ENCODE results near the gene ABCB9.

ABCB9 gene

DNA sequence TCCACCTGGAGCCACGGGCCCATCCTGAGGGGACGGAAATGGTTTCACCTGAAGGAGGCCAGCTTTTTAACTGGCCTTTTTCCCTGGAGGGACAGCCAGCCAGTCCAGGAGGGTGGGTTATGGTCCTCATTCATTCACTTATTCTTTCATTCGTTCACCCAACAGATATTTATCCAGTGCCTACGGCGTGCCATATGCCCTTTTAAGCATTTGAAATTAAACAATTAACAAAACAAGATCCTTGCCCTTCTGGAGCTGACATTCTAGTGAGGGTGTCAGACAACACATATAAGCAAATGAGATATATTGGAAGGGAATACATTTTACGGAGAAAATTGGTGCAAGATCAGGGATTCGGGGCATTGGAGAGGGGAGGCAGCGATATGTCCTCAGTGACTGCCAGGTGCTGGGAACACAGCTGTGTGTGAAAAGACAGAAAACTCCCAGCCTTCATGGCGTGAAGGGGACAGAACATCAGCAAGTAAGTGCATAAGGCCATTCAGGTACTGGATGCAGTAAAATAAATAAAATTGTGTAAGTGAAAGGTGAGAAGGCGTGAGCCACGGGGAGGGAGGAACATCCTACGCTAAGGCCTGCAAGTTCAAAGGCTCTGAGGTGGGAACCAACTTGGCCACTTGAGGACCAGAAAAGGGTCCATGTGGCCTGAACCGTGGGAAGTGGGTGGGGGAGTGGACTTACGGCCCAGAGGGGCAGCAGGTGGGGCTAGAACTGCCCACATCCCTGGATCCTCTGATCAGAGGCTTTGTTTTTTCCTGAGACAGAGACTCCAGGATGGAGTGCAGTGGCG lies 684 bp upstream of the ABCB9 start:
- peaks cover 8% of the 10 kb centered on the region for H3K4me1 Mint-ChIP-seq (ENCODE audit: low read depth)
- H3K27me3 Mint-ChIP-seq (ENCODE audit: low read depth): no peaks in the 10 kb centered on the region
- no peaks in the 10 kb centered on the region for H3K36me3 Mint-ChIP-seq (ENCODE audit: low read depth)
- H3K27ac Mint-ChIP-seq: no peak overlapping the region
- H3K9me3 Mint-ChIP-seq: no peaks in the 10 kb centered on the region
- no peak overlapping the region for H3K4me3 Mint-ChIP-seq

DNA sequence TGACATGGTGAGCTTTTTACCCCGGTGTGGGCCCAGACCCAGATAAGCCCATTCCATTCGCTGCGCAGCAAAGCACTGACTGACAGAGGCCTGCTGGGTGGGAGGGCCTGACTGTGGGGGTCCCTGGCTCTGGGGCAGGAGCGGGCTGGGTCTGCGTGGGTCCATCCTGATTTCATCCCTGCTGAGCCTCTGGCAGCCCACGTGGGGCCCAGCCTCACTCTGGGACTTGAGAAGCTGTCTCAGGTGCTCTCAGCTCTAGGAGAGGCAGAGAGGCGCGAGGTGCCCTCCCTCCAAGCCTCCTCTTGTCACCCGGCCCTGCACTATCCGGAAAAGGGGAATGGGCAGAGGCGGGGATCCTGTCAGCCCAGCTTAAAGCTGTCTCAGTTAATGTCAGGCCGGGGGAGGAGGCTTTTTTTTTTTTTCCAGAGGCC lies 927 bp downstream of the ABCB9 start:
- peaks cover 8% of the 10 kb centered on the region for H3K4me1 Mint-ChIP-seq (ENCODE audit: low read depth)
- no peak overlapping the region for H3K27ac Mint-ChIP-seq
- H3K36me3 Mint-ChIP-seq (ENCODE audit: low read depth): no peaks in the 10 kb centered on the region
- no peaks in the 10 kb centered on the region for H3K9me3 Mint-ChIP-seq
- H3K4me3 Mint-ChIP-seq: no peak overlapping the region
- no peaks in the 10 kb centered on the region for H3K27me3 Mint-ChIP-seq (ENCODE audit: low read depth)

DNA sequence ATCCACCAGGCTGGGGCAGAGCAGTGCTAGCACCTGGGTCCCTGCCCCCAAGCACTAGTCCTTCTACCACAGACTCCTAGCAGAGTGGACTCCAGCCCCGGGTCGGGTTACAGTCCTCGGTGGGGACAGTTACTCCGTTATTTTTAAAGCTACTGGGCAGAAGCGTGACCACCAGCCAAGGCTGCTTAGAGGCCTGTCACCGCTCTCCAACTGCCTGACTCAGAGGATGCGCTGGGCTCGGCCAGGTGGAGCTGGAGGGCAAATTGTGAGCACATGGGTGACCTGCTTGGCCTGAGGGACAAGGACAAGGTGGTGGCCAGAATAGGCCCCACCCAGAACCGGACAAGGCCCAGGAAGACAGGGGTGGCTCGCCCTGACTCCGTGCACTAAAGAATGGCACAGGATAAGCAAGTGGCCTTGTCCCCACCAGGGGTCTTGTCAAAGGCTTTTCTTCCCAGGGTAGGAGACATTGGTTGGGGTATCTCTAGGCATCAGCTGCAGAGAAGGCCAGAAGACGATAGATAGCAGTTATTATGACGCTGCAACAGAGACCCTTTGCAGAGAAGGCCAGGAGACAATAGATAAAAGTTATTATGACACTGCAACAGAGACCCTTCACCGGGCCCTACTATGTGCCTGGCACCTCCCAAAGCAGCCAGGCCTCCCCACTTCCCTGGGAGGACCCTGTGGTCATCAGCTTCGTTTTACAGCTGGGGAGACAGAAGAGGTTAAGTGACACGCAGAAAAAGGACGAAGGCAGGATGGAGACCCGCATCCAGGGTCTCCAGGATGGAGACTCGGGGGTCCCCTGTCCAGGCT lies 1.6 kb downstream of the ABCB9 start:
- Mint-ChIP-seq H3K27ac (no peak overlapping the region), H3K36me3 (ENCODE audit: low read depth) (no peaks in the 10 kb centered on the region), H3K9me3 (no peaks in the 10 kb centered on the region), H3K27me3 (ENCODE audit: low read depth) (no peaks in the 10 kb centered on the region), H3K4me3 (peak overlapping the region; percentile 74), H3K4me1 (ENCODE audit: low read depth) (peaks cover 8% of the 10 kb centered on the region)

DNA sequence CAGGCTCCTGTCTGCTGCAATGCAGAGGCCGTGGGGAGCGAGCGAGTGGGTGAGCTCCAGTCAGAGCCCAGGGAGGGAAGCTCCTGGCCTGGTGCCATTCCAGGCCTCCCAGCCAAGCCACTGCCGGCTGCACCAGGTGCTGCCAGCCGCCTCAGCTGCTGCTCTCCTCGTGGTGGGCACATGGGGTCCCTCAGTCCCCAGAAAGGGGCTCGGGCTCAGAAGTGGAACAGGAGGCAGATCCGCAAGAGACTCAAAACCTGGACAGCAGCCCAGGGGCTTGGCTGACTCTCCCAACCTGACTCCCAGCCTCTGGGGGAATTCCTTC lies 2.4 kb downstream of the ABCB9 start:
- Mint-ChIP-seq H3K9me3 (no peaks in the 10 kb centered on the region), H3K27me3 (ENCODE audit: low read depth) (no peaks in the 10 kb centered on the region), H3K4me3 (no peak overlapping the region), H3K4me1 (ENCODE audit: low read depth) (peaks cover 8% of the 10 kb centered on the region), H3K27ac (no peak overlapping the region), H3K36me3 (ENCODE audit: low read depth) (no peaks in the 10 kb centered on the region)

DNA sequence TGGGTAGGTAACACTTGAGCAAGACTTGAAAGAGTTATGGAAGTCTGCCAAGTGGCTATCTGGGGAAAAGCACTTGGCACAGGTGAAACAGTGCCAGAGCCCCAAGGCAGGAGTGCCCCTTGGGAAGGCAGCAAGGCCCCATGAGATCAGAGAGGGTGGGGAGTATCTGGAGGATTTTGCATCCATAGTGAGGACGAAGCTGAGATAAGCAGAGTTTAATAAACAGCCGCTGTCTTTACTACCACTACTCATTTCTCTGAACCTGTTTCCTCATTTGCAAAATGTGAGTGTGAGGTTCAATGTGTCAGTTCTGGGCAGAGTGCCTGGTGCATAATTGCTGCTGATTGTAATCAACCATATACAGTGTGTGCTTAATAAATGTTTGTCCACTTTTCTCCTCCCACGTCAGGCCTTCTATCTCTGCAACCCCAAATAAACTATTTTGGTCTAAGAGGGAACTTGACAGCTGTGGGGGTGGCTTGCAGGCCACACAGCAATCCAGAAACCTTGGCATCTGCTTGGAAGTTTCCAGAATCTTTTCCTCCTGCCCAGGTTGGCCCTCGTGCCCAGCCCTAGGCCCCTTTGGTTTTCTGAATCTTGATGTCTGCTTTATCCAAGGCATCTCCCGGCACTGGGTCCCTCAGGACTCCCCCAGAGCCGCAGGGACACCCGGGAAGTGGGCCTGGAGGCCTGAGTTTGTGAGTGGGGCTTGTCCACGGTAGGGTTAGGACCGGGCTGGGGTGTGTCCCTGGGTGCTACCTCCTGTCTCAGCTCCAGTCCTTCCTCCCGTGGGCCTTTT lies 4.5 kb downstream of the ABCB9 start:
- H3K36me3 Mint-ChIP-seq (ENCODE audit: low read depth): no peaks in the 10 kb centered on the region
- no peak overlapping the region for H3K4me3 Mint-ChIP-seq
- H3K4me1 Mint-ChIP-seq (ENCODE audit: low read depth): peaks cover 5% of the 10 kb centered on the region
- no peaks in the 10 kb centered on the region for H3K27me3 Mint-ChIP-seq (ENCODE audit: low read depth)
- no peak overlapping the region for H3K27ac Mint-ChIP-seq
- H3K9me3 Mint-ChIP-seq: no peaks in the 10 kb centered on the region

DNA sequence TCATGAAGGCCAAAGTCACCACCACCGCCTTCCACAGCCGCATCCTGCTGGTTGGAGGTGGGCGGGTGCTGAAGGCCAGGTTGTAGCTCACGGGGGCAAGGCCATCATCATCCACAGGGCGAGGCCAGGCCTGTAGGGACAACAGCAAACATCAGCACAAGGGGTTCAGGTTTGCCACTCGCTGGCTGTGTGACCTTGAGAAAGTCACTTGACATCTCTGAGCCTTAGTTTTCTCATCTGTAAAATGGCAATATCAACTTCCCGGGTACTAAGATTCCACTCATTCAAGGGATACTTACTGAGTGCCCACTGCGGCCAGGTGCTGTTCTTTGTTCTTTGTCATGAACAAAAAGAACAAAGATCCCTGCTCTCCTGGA lies 6.1 kb downstream of the ABCB9 start:
- Mint-ChIP-seq H3K4me3 (no peak overlapping the region), H3K27ac (no peak overlapping the region), H3K36me3 (ENCODE audit: low read depth) (no peaks in the 10 kb centered on the region), H3K9me3 (no peaks in the 10 kb centered on the region), H3K4me1 (ENCODE audit: low read depth) (peaks cover 5% of the 10 kb centered on the region), H3K27me3 (ENCODE audit: low read depth) (no peaks in the 10 kb centered on the region)

DNA sequence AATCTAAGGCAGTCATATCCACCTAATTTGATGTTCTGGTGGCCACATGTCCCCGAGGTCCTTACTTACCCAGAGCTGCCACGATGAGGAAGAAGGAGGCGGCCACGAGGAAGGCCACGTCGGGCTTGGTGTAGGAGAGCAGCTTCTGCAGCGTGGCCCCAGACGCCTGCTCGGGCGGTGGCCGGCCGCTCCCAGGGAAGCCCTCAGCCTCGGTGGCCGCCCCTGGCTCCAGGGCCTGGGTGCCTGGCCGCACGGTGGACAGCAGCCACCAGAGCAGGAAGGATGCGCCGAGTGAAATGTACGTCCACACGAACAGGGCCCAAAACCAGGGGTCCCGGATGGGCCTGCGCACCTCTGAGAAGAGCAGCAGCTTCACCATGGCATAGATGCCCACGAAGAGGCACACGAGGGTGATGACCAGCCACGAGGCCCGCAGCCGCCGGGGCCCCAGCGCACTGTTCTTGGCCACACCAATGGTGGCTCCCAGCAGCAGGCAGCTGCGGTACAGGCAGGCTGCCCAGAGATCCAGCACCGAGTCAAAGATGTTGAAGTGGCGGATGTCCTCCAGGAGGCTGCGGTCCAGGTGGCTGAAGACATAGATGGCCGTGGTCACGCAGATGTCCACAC lies 6.6 kb downstream of the ABCB9 start:
- H3K9me3 Mint-ChIP-seq: no peaks in the 10 kb centered on the region
- H3K4me3 Mint-ChIP-seq: no peak overlapping the region
- H3K27ac Mint-ChIP-seq: no peak overlapping the region
- no peaks in the 10 kb centered on the region for H3K36me3 Mint-ChIP-seq (ENCODE audit: low read depth)
- H3K4me1 Mint-ChIP-seq (ENCODE audit: low read depth): peaks cover 2% of the 10 kb centered on the region
- H3K27me3 Mint-ChIP-seq (ENCODE audit: low read depth): no peaks in the 10 kb centered on the region

DNA sequence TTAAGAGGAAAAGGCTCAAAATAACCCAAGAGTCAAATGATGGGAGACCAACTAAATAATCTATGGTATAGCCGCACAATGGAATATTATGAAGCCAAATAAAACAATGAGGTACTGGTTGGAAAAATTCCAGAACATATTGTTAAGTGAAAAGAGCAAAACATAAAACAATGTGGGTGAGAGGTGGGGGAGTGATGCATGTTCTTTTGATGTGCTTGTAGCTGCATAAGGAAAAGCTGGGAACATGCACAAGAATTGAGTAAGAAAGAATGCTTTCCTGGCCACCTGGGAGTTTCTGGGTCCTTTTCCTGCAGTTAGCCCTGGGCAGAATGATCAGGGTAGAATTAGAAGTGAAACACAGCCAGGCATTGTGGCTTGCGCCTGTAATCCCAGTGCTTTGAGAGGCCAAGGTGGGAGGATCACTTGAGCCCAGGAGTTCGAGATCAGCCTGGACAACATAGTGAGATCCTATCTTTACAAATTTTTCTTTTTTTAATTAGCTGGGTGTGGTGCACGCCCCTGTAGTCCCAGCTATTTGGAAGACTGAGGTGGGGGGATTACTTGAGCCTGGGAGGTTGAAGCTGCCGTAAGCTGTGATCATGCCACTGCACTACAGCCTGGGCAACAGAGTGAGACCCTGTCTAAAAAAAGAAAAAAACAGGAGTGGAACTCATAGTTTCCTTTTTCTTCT lies 7.9 kb downstream of the ABCB9 start:
- Mint-ChIP-seq H3K4me1 (ENCODE audit: low read depth) (peaks cover 2% of the 10 kb centered on the region), H3K36me3 (ENCODE audit: low read depth) (no peaks in the 10 kb centered on the region), H3K4me3 (no peak overlapping the region), H3K9me3 (no peaks in the 10 kb centered on the region), H3K27me3 (ENCODE audit: low read depth) (no peaks in the 10 kb centered on the region), H3K27ac (no peak overlapping the region)

DNA sequence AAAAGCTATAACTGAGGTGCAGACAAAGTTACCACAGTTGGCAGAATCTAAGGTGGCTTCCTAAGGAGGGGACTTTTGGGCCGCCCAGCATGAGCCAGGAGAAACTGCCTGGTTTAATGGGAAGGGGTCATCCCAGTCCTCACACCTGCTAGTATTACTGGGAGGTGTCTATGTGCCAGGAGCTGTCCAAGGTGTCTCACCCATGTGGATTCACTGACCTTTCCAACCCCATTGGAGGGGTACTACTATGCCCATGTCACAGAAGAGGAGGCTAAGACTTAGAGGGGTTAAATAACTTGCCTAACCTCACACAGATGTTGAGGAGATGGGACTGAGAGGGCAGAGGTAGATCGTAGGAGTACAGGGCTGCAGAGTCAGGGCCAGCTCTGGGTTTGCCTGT lies 10.2 kb downstream of the ABCB9 start:
- no peak overlapping the region for H3K4me3 Mint-ChIP-seq
- no peaks in the 10 kb centered on the region for H3K36me3 Mint-ChIP-seq (ENCODE audit: low read depth)
- no peaks in the 10 kb centered on the region for H3K9me3 Mint-ChIP-seq
- H3K27me3 Mint-ChIP-seq (ENCODE audit: low read depth): no peaks in the 10 kb centered on the region
- peaks cover 6% of the 10 kb centered on the region for H3K4me1 Mint-ChIP-seq (ENCODE audit: low read depth)
- H3K27ac Mint-ChIP-seq: no peak overlapping the region

DNA sequence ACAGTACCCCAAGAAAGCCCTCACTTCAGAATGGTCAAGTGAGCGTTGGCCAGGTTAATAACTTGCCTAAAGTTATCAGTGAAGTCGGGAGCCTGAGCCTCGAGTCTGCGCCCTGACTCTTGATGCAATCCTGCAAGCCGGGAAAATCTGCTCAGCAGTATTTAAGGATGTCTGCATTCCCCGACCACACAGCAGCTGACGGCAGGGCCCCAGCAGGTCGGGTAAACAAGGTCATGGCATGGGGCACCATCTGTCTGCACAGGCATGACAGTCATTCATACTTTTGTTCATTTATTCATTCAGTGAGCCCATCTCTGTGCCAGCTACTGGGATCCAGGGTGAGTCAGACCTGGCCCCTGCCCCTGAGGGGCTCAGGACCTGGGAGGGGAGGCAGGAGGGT lies 11.1 kb downstream of the ABCB9 start:
- H3K27ac Mint-ChIP-seq: no peak overlapping the region
- peaks cover 6% of the 10 kb centered on the region for H3K4me1 Mint-ChIP-seq (ENCODE audit: low read depth)

DNA sequence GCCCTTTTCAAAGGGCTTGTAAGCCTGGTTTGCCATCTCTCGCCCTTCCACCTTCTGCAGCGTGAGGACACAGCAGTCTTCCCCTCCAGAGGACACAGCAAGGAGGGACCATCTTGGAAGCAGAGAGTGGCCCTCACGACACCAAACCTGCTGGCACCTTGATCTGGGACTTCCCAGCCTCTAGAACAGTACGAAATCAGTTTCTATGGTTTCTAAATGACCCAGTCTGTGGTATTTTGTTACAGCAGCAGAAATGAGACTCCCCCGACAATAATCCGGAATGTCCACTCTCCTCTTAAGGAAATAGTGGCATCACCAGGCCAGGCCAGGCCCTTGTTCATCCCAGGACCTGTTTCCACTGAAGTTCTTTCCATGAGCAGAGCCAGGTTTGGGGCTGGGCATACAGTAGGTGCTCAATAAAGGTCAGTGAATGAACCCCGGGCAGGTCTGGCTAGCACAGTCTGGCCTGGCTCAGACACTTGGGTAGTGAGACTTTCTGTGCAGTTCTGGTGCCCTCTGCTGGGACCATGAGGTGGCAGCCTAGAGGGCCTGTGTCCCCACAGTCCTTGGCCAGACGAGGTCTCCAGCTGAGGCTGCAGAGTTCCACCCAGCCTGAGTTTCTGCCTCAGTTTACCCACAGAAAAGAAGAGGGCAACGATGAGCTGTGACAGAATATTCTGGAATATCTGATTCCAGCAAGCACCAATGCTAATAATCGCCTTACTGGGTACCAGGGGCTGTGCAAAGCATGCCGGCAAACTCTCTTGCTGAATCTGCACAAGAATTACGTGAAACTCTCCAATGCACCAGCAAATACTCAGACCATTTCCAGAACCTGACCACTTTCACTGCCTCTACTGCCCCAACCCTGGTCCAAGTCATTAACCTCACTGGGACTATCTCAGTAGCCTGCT lies 14.0 kb downstream of the ABCB9 start:
- no peaks in the 10 kb centered on the region for H3K27me3 Mint-ChIP-seq (ENCODE audit: low read depth)
- H3K27ac Mint-ChIP-seq: peak overlapping the region; percentile 26
- H3K4me1 Mint-ChIP-seq (ENCODE audit: low read depth): peaks cover 12% of the 10 kb centered on the region
- H3K4me3 Mint-ChIP-seq: no peak overlapping the region
- H3K9me3 Mint-ChIP-seq: no peaks in the 10 kb centered on the region
- H3K36me3 Mint-ChIP-seq (ENCODE audit: low read depth): no peaks in the 10 kb centered on the region

More for the DNA sequence above, 11.1 kb downstream of the ABCB9 start:
- Mint-ChIP-seq H3K4me3 (no peak overlapping the region), H3K9me3 (no peaks in the 10 kb centered on the region), H3K27me3 (ENCODE audit: low read depth) (no peaks in the 10 kb centered on the region), H3K36me3 (ENCODE audit: low read depth) (no peaks in the 10 kb centered on the region)

DNA sequence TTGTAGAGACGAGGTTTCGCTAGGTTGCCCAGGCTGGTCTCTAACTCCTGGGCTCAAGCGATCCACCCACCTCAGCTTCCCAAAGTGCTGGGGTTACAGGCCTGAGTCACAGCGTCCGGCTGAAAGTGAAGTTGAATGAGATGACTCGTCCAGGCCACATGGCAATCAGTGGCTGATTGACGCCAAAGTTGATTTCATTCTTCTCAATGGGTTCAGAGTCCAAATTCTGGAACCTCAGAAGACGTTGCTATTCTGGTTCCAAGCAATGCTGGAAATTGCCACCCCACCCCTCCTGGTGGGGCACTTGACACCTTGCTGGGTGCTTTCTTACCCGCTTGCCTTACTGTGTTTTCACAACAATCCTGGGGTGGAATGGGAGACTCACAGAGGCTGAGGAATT lies 14.9 kb downstream of the ABCB9 start:
- Mint-ChIP-seq H3K4me1 (ENCODE audit: low read depth) (peaks cover 20% of the 10 kb centered on the region), H3K9me3 (no peaks in the 10 kb centered on the region), H3K4me3 (no peak overlapping the region), H3K27ac (no peak overlapping the region), H3K36me3 (ENCODE audit: low read depth) (no peaks in the 10 kb centered on the region), H3K27me3 (ENCODE audit: low read depth) (no peaks in the 10 kb centered on the region)

Measured in T-helper 1 cell treated with Interleukin-12 subunit alpha and Interleukin-12 subunit beta and Interleukin-4 antibody, amounts not matched to agents 30 μg/mL and 1 μg/mL, for 36 hours (primary cell).